ENCODE results near the gene QRFP. TPM values are rescaled to one million over a fixed set of nuclear protein-coding genes. Genes with fewer than 3 reads are reported as not detected.
A peak's percentile ranks its signal among the peaks of the same experiment; 100 is the strongest.

QRFP gene
- total and polyA plus RNA-seq, 12 donors, result not detected

- 90 to 93% (median 92%) methylated on average over 37 to 47 of the region's 47 CpGs for WGBS, 4 donors
- peaks cover 0 to 94% of the 10 kb centered on the region in 2 donors for H3K36me3 ChIP-seq (replicated peaks in 1 of 2)
- H3K9me3 ChIP-seq (replicated peaks in 1 of 3), result no peaks in the 10 kb centered on the region
- H3K27me3 ChIP-seq, result no peaks in the 10 kb centered on the region
- peak in 2 of 7 donors; percentile 31 to 53 for DNase-seq
- no peak for TF ChIP-seq POLR2A (IDR thresholded peaks at IDR 0.05)
- no peak for TF ChIP-seq CTCF (IDR thresholded peaks at IDR 0.05)
- peak overlapping the region; percentile 36 to 85 (median 54) for H3K27ac ChIP-seq
- H3K4me3 ChIP-seq, result no peak overlapping the region
- H3K4me1 ChIP-seq (replicated peaks in 1 of 2), result no peaks in the 10 kb centered on the region
- intact Hi-C loops (cut with DNase I), result loop anchor here in 1 of 2 donors (5.0 kb wide), 1 partner anchor 47 kb away; no protein-coding TSS in a partner anchor
These were observed 11.8 kb downstream of the QRFP start for GRCh38 chr9:130884542-130885483.

DNA sequence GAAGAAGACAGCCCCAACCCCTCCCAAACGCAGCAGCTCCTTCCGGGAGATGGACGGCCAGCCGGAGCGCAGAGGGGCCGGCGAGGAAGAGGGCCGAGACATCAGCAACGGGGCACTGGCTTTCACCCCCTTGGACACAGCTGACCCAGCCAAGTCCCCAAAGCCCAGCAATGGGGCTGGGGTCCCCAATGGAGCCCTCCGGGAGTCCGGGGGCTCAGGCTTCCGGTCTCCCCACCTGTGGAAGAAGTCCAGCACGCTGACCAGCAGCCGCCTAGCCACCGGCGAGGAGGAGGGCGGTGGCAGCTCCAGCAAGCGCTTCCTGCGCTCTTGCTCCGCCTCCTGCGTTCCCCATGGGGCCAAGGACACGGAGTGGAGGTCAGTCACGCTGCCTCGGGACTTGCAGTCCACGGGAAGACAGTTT, 12.5 kb downstream of the QRFP start:
- intact Hi-C loops (cut with DNase I), result no loop called here
- peak in 5 of 7 donors; percentile 56 to 81 (median 75) for DNase-seq
- peaks cover 0 to 98% of the 10 kb centered on the region in 2 donors for H3K36me3 ChIP-seq (replicated peaks in 1 of 2)

DNA sequence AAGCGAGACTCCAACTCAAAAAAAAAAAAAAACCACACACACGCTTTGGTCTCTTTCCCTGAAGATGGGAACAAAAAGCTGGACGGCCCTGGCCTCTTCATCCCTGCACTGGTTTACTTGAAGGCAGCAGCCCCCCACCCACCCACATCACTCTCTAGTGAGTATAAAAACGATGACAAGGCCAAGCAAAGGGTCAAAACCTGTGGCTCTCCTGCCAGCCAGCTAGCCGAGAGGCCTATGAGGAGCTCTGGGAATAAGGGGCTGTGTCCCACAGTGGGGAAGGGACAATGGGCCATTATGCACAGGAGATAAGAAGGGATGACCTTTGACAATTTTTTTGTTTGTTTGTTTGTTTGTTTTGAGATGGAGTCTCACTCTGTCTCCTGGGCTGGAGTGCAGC, 13.1 kb downstream of the QRFP start:
- H3K27ac ChIP-seq, result peak overlapping the region in 1 of 5 donors; percentile 85

More for the DNA sequence above, 12.5 kb downstream of the QRFP start:
- WGBS, 4 donors, result 71 to 81% (median 78%) methylated on average over 14 to 25 of the region's 25 CpGs
- peak overlapping the region in 2 of 5 donors; percentile 50 to 85 for H3K27ac ChIP-seq
- no peaks in the 10 kb centered on the region for H3K4me1 ChIP-seq (replicated peaks in 1 of 2)
- no peaks in the 10 kb centered on the region for H3K27me3 ChIP-seq
- no peaks in the 10 kb centered on the region for H3K9me3 ChIP-seq (replicated peaks in 1 of 3)
- H3K4me3 ChIP-seq, result no peak overlapping the region
- no peak for TF ChIP-seq CTCF (IDR thresholded peaks at IDR 0.05)
- TF ChIP-seq POLR2A (IDR thresholded peaks at IDR 0.05), result no peak

More for the DNA sequence above, 13.1 kb downstream of the QRFP start:
- intact Hi-C loops (cut with DNase I), result no loop called here
- Histone ChIP-seq H3K4me1 (replicated peaks in 1 of 2) (no peaks in the 10 kb centered on the region), H3K4me3 (no peak overlapping the region), H3K9me3 (replicated peaks in 1 of 3) (no peaks in the 10 kb centered on the region), H3K36me3 (replicated peaks in 1 of 2) (peaks cover 0 to 98% of the 10 kb centered on the region in 2 donors), H3K27me3 (no peaks in the 10 kb centered on the region)
- no peak for DNase-seq
- TF ChIP-seq POLR2A (IDR thresholded peaks at IDR 0.05) (no peak), CTCF (IDR thresholded peaks at IDR 0.05) (no peak)
- 81 to 93% (median 86%) methylated on average over 5 of the region's 5 CpGs for WGBS, 4 donors
